Measurements from ENCODE around the gene KIF6.

DNA sequence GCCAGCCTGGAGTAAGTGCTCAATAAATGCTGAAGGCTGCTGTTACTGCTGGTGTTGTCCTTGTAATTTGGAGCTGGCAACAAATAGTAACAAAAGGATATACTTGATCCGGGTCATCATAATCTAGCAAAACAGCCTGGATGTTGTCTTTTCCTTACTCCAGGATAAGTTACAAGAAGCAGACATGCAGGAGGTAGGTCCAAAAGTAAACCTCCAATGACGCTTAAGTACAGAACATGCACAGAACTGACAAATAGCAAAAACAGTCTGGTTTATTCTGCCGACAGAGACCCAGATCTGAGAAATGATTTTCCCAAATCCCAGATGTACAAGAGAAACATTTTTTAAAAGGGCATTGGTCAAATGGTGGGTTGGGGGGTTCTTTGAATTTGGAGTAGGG, 309.7 kb downstream of the KIF6 start:
- TF ChIP-seq, protein P1, sequence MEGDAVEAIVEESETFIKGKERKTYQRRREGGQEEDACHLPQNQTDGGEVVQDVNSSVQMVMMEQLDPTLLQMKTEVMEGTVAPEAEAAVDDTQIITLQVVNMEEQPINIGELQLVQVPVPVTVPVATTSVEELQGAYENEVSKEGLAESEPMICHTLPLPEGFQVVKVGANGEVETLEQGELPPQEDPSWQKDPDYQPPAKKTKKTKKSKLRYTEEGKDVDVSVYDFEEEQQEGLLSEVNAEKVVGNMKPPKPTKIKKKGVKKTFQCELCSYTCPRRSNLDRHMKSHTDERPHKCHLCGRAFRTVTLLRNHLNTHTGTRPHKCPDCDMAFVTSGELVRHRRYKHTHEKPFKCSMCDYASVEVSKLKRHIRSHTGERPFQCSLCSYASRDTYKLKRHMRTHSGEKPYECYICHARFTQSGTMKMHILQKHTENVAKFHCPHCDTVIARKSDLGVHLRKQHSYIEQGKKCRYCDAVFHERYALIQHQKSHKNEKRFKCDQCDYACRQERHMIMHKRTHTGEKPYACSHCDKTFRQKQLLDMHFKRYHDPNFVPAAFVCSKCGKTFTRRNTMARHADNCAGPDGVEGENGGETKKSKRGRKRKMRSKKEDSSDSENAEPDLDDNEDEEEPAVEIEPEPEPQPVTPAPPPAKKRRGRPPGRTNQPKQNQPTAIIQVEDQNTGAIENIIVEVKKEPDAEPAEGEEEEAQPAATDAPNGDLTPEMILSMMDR (IDR thresholded peaks at IDR 0.05): no peak
- TF ChIP-seq POLR2A (IDR thresholded peaks at IDR 0.05): no peak

Data from uterus (tissue), 2 donors.